Hematopoietic multipotent progenitor cell treated with erythropoietin and hydrocortisone succinate and interleukin-3 and kit ligand, for 15 days (in vitro differentiated cells): ENCODE measurements around the gene ADAM8.

ENCODE experiments used
- DNase-seq: peaks from one replicate; pipeline ENCODE4 v3.0.0-alpha.2; 2015; ENCODE audit warnings: low spot score

The ADAM8 gene

DNA sequence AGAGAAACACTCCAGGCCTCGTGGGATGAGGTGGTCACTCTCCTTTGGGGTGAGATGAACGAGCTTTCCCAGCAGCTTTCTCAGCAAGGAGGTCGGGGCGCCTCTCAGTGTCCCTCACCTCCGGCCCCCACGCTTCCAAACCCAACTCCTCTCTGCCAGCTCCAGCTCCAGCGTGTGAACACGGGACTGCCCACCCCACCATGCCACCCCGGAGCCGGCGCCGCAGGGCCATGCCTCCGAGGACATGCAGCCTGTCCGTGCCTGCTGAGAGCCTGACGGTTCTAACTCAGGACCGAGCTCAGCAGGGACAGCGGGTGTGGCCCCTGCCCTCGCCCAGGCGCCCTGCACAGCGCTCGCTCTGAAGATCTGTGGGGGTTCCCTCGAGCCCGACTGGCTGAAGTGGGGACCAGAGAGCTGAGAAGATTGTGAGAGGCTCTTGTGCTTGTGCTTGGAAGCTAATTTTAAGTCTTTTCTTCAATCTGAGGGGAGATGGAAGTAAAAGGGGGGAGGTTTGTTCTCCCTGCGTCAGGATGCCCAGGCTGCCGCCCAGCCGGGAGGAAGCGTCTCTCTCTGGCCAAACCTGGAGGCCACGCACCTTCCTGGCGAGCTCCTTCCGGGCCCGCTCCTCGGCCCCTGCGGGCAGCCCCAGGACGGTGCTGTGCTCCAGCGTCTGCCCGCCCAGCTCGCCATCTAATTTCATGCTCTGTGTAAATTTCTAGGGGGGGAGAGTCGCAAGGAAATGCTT lies 5.1 kb upstream of the ADAM8 start:
- no peak for DNase-seq

DNA sequence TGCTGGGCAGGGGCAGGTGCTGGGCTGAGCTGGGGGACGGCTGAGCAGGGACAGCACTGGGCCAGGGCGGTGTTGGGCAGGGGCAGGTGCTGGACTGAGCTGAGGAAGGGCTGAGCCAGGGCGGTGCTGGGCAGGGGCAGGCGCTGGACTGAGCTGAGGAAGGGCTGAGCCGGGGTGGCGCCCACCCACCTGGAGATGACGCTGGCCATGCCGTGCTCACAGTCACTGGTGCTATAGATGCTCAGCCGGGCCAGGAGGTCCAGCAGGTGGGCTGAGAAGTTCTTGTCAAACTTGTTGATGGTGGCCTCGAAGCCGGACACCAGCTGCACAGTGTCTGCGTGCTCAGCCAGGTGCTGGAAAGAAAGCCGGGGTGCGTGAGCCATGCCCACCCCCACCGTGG lies 4.4 kb upstream of the ADAM8 start:
- no peak for DNase-seq

DNA sequence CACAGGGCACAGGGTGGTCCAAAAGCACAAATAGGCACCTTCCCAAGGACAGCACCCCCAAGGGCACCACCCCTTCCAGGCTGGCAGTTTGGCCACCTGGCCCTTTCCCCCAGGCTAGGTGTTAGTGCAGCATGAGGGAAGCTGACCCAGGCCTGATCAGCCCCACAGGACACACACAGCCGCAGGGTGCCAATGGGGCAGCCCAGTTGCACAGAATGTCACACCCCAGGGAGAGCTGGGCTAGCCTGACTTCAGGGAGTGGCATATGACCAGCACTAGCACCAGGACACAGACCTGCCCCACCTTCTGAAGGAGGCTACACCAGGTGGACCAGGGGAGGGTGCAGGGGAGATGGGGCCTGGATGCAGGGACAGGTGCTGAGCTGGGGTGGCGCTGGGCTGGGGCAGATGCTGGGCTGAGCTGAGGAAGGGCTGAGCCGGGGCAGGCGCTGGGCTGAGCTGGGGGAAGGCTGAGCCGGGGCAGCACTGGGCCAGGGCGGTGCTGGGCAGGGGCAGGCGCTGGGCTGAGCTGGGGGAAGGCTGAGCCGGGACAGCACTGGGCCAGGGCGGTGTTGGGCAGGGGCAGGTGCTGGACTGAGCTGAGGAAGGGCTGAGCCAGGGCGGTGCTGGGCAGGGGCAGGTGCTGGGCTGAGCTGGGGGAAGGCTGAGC lies 3.9 kb upstream of the ADAM8 start:
- no peak for DNase-seq

DNA sequence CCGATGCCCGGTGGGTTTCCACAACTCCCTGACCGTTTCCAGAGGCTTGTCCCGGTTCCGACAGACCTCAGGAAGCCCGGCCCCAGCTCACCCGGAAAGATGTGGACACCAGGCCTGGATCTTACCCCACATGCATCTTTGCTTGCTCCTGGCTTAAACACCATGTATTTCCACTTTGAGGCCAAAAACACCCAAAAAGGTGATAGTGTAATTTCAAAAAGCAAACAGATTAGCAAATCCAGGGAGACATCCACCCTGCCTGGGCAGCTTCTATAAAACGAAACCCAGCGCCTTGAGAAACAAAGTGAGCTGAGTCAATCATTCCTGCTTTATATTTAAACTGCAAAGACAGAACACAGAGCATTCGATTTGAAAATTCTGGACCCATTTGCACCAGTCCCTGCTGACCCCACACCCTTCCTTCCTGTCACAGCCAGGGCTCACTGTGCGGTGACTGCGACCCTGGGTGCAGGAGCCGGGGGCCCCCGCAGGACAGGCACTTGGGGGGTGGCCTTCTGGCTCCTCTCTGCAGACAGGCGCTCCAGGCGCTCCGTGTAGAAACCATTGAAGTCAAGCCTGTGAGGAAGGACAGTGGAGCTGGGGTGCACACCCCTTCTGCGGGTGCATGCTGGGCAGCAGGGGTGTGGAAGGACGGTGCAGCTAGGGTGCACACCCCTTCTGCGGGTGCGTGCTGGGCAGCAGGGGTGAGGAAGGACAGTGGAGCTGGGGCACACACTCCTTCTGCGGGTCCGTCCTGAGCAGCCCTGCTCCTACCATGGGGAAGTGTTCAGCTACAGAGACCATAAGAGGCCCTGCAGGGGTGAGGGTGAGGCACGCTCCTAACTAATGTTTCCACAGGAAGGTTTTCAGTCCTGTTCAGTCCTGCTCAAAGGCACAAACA lies 2.9 kb upstream of the ADAM8 start:
- DNase-seq: no peak

DNA sequence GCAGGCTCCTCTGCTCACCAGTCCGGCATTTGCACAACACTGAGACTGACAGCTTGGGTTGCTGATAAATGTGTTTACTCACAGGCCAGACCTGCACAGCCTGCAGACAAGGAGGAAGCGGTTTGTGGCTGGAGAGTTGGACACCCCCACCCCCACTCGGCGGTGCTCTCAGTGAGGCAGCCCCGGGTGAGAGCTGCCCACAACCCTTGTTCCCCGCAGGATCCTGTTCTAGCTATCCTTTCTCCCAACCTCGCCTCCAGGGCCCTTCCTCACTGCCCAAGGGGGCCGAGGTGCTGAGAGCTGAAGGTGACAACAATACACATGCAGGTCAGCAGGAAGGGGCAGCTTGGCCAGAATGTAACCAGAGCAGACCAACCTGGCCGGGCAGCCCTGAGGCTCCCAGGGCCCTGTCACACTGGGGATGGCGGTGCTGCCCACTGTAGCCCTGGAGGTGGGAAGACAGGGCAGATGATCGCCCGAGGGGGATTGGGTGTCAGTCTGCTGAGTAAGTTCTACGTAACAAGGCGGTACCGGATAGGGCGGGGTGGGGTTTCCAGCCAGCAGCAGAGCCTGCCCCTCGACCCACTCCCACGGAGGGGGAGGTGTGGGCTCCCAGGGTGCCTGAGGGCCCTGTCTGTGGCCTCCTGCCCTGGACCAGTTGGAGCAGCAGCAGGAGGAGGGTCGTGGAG lies 2.1 kb upstream of the ADAM8 start:
- DNase-seq: peak; percentile 74

DNA sequence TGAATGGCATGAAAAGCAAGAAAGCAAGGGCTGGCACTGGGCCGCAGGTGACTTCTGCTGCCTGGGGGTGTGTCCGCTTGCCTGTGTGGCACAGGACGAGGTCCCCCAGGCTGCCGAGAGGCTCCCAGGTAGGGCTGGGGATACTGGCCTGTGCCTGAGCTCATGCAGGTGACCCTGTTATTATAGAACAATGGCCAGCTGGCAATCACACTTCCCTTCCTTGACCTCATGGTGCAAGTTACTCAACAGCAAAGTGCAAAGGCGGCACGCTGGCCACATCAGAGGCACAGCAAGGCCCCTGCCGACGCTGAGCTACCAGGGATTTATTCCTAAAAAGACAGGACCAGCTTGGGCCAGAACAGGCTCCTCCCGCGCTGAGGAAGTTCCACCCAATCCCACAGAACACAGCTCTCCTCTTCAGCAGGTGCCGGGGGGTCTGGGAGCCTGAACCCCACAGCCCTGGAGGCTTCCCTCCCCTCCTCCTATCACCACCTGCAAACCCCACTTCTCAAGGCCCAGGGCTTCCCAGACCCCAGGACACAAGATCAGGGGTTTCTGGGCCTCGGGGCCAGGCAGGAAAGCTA lies 1.4 kb upstream of the ADAM8 start:
- no peak for DNase-seq

DNA sequence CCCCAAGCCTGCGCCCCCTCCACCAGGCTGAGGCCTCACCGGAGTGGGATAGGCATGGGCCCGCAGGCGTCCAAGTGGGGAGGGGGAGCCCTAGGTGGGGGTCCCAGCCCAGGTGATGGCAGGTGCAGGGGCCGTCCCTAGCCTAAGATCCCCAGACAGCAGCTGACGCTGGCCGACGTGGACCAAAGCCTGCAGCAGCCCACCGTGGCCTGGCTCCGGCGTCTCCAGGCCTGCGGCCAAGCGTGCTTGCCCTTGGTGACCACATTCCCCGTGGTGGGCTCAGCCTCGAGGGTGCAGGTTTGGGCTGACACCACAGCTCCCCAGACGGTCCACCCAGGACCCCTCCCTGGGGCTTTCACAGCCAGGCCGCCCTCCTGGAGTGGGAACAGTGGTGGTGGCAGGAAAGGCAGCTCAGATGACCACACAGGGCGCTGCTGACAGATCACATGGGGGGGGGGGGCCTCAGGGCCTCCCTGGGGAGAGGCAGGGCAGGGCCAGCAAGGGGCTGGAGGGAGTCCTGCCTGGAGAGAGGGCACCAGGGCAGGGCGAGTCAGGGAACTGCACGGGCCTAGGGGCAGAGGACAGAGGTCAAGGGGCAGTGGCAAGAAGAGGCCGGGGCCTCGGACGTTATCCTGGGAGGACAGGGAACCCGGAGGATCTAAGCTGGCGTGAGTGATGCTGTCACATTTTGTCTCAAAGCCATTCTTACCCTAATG lies 767 bp upstream of the ADAM8 start:
- DNase-seq: no peak

DNA sequence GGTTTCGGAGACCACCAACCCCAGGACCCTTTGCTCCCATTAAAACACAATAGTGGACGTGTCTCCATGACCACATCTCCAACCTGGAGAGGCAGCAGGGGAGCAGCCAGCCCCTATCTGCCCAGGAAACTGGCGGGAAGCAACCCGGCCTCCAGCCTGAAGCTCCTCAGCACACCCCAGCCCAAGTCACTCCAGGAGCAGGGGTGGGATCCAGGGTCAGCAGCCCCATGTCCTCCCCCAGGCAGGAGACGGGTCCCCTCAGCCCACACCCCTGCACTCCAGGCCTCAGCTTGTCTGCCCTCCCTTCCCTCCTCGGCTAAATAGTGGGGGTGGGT lies 601 bp downstream of the ADAM8 start:
- DNase-seq: no peak

DNA sequence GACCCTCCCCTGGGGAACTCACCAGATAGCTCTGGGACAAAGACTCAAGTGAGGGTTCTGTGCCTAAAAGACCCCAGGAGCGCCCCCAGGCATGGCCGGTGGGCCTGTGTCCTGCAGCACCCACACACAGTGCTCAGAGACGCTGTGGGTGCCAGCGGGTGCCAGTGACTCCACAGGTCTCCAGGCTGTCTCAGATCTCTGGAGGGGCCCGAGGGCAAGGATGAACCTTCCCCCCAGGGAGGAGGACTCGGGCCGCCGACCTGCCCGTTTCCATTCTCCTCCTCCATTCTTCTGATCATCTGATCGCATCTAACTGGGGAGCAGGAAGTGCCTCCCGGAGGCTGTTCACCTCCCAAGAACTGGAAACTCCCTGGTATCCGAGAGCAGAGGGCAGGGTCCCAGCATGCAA lies 980 bp downstream of the ADAM8 start:
- no peak for DNase-seq

DNA sequence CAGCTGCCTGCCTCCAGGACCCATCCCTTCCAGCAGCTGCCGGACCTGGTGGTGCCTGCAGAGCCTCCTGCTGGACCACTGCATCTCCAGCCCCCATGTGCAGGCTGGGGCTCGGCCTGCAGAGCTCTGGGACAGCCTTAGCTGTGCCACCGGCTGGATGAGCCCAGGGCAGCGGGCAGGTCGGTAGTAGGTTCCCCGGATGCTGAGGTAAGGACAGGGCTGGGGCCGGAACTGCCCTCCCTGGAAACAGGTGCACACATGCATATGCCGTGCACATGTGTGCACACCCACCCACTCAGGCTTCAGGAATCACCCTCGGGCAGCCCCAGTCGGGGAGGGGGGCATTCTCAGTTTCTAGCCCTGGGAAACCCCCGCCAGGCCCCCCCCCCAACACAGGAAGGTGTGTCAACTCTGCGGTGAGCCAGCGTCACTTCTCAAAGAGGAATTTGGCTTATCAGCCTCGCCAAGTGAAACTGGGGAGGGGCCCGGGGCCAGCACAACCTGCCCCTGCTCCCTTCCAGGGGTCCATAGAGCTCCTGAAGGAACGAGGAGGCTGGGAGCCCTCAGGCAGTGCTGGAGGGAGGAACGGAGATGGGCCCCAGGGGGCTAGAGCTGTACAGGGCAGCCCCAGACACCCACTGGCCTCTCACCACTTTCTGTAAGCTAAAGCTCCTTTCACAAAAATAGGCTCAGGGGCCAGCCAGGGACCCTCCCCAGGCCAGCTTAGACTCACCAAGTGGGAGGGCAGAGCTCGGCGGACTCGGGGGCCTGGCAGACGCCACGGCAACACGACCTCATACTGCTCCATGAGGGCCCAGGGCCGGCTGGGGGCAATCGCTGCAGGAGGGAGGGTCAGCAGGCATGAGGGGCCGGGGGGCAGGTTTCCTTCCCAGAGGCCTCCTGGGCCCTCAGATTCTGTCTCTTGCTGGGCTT lies 1.7 kb downstream of the ADAM8 start:
- DNase-seq: no peak

DNA sequence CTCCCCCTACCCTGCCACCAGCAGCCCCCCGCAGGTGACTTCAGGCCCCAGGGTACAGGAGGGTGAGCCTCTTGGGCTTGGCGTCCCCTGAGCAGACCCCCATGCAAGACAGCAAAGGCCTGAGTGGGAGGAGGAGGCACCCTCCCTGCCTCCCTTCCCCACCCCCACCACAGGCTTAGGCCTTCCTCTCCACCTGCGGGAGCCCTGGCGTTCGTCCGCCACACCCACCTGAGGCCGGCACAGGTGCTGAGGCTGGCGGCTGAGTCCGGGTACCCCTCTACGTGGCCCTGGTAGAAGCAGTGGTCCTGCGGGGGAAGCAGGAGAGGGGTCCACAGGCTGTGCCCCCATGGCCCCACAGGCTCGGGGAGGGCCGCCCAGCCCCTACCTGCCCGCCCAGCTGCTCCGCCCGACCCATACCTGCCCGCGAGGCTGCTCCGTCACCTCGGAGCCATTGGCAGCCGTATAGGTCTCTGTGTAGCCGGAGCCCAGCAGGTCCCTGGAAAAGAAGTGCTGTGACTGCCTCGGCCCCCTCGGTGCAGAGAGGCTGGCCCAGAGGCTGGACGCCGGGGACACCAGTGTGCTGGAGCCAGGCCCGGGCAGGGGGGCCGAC lies 3.0 kb downstream of the ADAM8 start:
- DNase-seq: no peak

DNA sequence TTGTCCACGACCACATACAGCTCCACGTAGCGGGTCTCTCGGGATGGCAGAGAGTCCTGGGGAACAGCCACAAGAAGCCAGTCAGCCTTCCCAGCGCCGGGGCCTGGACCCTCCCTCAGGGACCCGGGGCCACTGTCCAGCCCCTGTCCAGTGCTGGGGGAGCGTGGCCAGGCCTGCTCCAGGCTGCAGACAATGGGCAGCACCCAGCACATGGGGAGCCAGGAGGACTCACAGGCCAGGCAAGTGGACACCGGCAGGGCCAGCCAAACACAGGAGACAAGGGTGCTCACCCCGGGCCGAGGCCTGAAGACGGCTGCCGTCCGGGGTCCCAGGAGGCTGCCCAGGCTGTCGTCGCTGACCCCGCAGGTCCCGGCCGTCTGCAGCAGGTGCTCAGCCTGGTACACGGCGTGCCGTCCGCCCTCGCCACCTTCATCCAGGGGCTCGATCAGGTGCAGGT lies 3.7 kb downstream of the ADAM8 start:
- DNase-seq: no peak

DNA sequence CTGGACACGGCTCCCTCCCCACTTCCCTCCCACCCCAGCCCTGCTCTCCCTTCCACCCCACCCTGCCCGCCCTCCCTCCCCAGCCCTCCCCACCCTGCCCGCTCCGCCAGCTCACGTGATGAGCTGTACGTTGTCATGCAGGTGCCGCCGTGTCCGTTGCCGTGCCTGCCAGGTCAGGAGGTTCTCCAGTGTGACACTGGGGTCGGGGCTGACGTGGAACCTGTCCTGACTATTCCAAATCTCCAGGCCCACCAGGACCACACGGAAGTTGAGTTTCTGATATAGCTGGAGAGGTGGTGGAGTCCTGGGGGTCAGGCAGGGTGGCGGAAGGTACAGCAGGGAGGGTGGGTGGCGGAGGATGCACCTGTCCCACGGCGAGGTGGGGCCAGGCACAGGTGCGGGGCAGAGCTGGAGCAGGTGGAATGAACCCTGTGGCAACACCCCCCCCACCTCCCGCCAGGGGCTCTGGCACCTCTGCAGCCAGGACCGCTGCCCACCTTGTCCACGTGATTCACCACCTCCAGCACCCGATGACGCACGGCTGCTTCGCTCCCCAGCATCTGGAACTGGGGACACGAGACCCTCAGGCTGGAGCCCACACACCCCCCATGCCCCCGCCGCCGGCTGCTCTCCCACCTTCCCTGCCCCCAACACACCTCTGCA lies 4.2 kb downstream of the ADAM8 start:
- no peak for DNase-seq

DNA sequence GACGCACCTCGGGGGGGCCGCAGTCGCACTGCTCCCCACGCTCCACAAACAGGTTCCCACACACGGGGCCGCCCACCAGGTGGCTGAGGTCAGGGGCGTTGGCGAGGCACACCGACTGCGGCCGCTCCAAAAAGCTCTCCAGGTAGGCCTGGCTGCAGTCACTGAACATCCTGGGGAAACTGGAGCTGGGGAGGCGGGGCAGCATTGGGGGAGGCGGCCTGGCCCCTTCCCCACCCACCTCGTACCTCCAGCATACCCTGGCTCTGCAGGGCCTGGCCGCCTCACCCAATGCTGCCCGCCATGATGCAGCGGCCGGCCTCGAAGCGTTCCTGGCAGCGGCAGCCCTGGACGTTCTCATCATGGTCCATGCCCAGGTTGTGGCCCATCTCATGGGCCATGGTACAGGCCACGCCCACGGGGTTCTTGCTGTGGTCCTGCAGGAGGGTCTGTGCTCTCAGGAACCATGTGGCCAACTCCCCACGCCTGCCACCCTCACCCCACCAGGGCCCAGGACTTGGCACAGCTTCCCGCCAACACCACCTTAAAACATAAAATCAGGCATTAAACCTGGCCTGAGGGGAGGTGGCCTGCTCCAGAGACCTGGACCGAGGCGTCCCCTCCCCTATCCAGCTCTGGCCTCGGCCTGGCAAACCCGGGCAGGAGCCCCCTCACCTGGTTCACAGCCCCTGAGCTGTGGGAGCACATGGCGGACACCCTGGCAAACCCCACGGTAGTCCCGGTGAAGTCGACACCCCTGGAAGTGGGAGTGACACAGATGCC lies 5.0 kb downstream of the ADAM8 start:
- no peak for DNase-seq

DNA sequence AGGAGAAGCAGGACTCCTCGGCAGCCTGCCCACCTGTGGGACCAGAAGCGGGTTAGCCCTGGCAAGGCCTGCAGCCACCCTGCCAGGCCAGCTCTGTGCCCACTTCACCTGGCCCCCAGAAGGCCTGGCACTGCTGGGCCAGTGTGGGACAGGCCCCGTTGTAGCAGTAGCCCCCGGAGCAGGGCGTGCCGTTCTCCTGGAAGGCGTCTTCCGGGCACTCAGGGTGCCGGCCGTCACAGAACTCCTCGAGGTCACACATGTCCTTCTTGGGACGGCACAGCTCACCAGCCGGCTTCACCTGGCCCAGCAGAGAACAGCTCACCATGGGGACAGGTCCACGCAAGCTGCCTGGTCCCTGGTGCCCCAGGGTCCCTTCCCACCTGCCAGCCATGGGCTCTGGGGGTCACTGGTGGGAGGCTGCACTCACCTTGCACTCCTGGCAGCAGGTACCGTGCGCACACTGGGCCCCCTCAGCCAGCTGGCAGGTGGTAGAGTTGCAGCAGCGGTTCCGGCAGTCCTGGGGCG lies 5.8 kb downstream of the ADAM8 start:
- DNase-seq: no peak

DNA sequence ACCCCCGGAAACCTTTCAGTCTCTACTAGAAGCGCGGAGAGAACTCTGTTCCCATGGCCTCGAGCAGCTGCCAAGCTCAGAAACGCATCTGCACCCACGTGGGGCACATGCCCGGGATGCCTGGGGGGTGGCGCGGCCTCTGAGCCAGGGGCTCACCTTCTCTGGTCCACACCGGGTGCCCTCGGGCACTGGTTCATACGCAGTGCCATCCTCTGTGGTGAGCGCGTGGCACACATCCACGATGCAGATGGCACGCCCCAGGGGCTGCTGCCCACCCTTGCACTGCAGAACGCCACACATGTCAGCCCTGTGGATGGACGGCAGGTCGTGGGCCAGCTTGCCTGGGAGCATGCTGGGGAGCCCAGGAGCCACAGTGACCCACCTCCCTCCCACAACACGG lies 6.5 kb downstream of the ADAM8 start:
- no peak for DNase-seq

DNA sequence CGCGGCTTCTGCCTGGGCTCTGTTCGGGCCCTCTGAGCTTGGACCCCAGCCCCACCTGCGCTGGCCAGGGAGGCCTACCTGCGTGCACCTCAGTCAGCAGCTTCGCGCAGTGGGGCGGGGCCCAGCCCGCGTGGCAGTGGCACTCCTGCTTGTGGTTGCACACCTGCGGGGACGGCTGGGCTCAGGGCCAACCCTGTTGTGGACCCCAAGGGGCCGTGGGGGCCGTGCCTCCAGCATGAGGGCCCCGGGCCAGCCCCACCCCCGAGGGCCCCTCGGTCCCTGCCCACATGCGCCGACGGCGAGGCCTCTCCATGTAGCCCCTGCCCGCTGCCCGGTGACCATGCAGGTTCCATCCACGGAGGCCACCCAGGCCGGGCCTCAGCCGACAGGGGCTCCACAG lies 7.3 kb downstream of the ADAM8 start:
- no peak for DNase-seq

DNA sequence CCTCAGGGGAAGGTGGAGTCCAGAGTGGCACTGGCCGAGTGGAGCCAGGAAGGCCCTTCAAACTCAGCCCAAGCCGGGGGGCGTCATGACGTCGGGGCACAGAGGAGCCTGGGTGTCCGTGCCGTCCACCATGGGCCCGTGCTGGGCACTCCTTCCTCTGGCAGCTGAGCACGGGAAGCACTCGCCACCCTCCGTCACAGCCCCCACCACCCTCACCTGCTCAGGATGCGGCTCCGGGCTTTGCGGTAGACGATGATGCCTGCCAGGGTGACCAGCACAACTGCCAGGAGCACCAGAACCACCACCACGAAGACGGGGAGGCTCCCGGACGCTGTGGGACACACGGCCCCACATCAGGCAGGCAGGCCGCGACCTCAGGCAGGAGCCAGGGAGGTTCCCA lies 8.1 kb downstream of the ADAM8 start:
- DNase-seq: no peak
